ENCODE results near the gene BNIP5.

The BNIP5 gene

GRCh38 chr6:36301085-36301658 lies 35.5 kb downstream of the BNIP5 start:
- DNase-seq (ENCODE audit: extremely low read depth in 1 of 2, low read depth in 1 of 2): no peak

GRCh38 chr6:36298027-36298426 lies 38.7 kb downstream of the BNIP5 start:
- DNase-seq (ENCODE audit: extremely low read depth in 1 of 2, low read depth in 1 of 2): no peak

- no peak for DNase-seq (ENCODE audit: extremely low read depth in 1 of 2, low read depth in 1 of 2)
These were observed 39.2 kb downstream of the BNIP5 start for GRCh38 chr6:36297511-36297910.

GRCh38 chr6:36297051-36297450 lies 39.6 kb downstream of the BNIP5 start:
- no peak for DNase-seq (ENCODE audit: extremely low read depth in 1 of 2, low read depth in 1 of 2)

- DNase-seq (ENCODE audit: extremely low read depth in 1 of 2, low read depth in 1 of 2): no peak
These were observed 40.4 kb downstream of the BNIP5 start for GRCh38 chr6:36296240-36296639.

GRCh38 chr6:36292170-36292569 lies 44.5 kb downstream of the BNIP5 start:
- DNase-seq (ENCODE audit: extremely low read depth in 1 of 2, low read depth in 1 of 2): no peak

- DNase-seq (ENCODE audit: extremely low read depth in 1 of 2, low read depth in 1 of 2): no peak
These were observed 45.7 kb downstream of the BNIP5 start for GRCh38 chr6:36290668-36291620.

- DNase-seq (ENCODE audit: extremely low read depth in 1 of 2, low read depth in 1 of 2): no peak
These were observed 47.3 kb downstream of the BNIP5 start for GRCh38 chr6:36289281-36289878.

- no peak for DNase-seq (ENCODE audit: extremely low read depth in 1 of 2, low read depth in 1 of 2)
These were observed 49.8 kb downstream of the BNIP5 start for GRCh38 chr6:36286858-36287257.

- no peak for DNase-seq (ENCODE audit: extremely low read depth in 1 of 2, low read depth in 1 of 2)
These were observed 50.9 kb downstream of the BNIP5 start for GRCh38 chr6:36285797-36286196.

GRCh38 chr6:36285187-36285671 lies 51.5 kb downstream of the BNIP5 start:
- no peak for DNase-seq (ENCODE audit: extremely low read depth in 1 of 2, low read depth in 1 of 2)

GRCh38 chr6:36284359-36284758 lies 52.3 kb downstream of the BNIP5 start:
- no peak for DNase-seq (ENCODE audit: extremely low read depth in 1 of 2, low read depth in 1 of 2)

- DNase-seq (ENCODE audit: extremely low read depth in 1 of 2, low read depth in 1 of 2): no peak
These were observed 53.1 kb downstream of the BNIP5 start for GRCh38 chr6:36283608-36284007.

- DNase-seq (ENCODE audit: extremely low read depth in 1 of 2, low read depth in 1 of 2): no peak
These were observed 55.7 kb downstream of the BNIP5 start for GRCh38 chr6:36280983-36281382.

- no peak for DNase-seq (ENCODE audit: extremely low read depth in 1 of 2, low read depth in 1 of 2)
These were observed 56.2 kb downstream of the BNIP5 start for GRCh38 chr6:36280467-36280866.

GRCh38 chr6:36277946-36278470 lies 58.7 kb downstream of the BNIP5 start:
- DNase-seq (ENCODE audit: extremely low read depth in 1 of 2, low read depth in 1 of 2): no peak

GRCh38 chr6:36276581-36277536 lies 59.8 kb downstream of the BNIP5 start:
- no peak for DNase-seq (ENCODE audit: extremely low read depth in 1 of 2, low read depth in 1 of 2)

GRCh38 chr6:36273802-36274514 lies 62.7 kb downstream of the BNIP5 start:
- DNase-seq (ENCODE audit: extremely low read depth in 1 of 2, low read depth in 1 of 2): no peak

- no peak for DNase-seq (ENCODE audit: extremely low read depth in 1 of 2, low read depth in 1 of 2)
These were observed 63.6 kb downstream of the BNIP5 start for GRCh38 chr6:36273067-36273466.

GRCh38 chr6:36272234-36272633 lies 64.5 kb downstream of the BNIP5 start:
- DNase-seq (ENCODE audit: extremely low read depth in 1 of 2, low read depth in 1 of 2): no peak
